ENCODE results near the gene FURIN.

The FURIN gene

GRCh38 chr15:90863987-90864386 lies 4.4 kb upstream of the FURIN start:
- Histone ChIP-seq H3K4me3 (ENCODE audit: low read length) (no peak overlapping the region), H3K9me3 (ENCODE audit: control insufficient read depth, low read length) (no peaks in the 10 kb centered on the region), H3K9ac (ENCODE audit: low read length) (no peak overlapping the region), H3K4me1 (ENCODE audit: control insufficient read depth, insufficient read depth, low read length) (peaks cover 23% of the 10 kb centered on the region), H3K36me3 (ENCODE audit: control insufficient read depth, insufficient read depth, low read length) (no peaks in the 10 kb centered on the region), H3K27me3 (ENCODE audit: control insufficient read depth, insufficient read depth, low read length) (no peaks in the 10 kb centered on the region)

DNA sequence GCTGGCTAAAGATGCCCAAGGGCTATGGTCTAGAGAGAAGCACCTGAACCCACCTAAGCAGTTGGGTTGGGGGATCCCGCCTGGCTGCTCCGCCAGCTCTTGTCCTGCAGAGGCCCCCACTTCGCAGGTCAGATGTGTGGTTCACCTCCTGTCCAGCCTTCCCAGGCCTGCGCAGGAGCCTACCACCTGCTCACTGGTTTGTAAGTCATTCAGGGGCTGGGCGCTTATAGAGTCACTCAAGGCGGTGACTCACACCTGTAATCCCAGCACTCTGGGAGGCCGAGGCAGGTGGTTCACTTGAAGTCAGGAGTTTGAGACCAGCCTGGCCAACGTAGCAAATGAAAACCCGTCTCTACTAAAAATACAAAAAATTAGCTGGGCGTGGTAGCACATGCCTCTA lies 3.9 kb upstream of the FURIN start:
- Histone ChIP-seq H3K9ac (ENCODE audit: low read length) (no peak overlapping the region), H3K4me1 (ENCODE audit: control insufficient read depth, insufficient read depth, low read length) (peaks cover 24% of the 10 kb centered on the region), H3K9me3 (ENCODE audit: control insufficient read depth, low read length) (no peaks in the 10 kb centered on the region), H3K36me3 (ENCODE audit: control insufficient read depth, insufficient read depth, low read length) (no peaks in the 10 kb centered on the region), H3K4me3 (ENCODE audit: low read length) (no peak overlapping the region), H3K27me3 (ENCODE audit: control insufficient read depth, insufficient read depth, low read length) (no peaks in the 10 kb centered on the region)

DNA sequence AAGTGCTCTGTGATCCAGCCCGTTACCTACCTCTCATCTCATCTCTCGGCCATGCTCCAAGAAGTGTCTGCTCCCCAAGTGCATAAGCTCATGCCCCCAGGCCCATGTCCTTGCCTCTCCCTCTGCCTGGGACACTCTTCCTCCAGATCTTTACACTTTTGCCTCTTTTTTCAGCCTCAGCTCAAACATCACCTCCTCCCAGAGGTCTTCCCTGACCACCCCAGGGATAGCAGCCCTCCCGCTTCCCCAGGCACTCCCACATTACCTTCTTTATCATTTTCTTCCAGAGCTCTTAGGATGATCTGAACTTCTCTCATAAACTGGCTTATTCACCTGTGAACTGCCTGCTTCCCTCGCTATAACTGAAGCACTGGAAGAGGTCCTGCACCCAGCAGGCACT lies 2.7 kb upstream of the FURIN start:
- Histone ChIP-seq H3K4me1 (ENCODE audit: control insufficient read depth, insufficient read depth, low read length) (peaks cover 30% of the 10 kb centered on the region), H3K9ac (ENCODE audit: low read length) (no peak overlapping the region), H3K4me3 (ENCODE audit: low read length) (no peak overlapping the region), H3K27me3 (ENCODE audit: control insufficient read depth, insufficient read depth, low read length) (no peaks in the 10 kb centered on the region), H3K36me3 (ENCODE audit: control insufficient read depth, insufficient read depth, low read length) (no peaks in the 10 kb centered on the region), H3K9me3 (ENCODE audit: control insufficient read depth, low read length) (no peaks in the 10 kb centered on the region)

DNA sequence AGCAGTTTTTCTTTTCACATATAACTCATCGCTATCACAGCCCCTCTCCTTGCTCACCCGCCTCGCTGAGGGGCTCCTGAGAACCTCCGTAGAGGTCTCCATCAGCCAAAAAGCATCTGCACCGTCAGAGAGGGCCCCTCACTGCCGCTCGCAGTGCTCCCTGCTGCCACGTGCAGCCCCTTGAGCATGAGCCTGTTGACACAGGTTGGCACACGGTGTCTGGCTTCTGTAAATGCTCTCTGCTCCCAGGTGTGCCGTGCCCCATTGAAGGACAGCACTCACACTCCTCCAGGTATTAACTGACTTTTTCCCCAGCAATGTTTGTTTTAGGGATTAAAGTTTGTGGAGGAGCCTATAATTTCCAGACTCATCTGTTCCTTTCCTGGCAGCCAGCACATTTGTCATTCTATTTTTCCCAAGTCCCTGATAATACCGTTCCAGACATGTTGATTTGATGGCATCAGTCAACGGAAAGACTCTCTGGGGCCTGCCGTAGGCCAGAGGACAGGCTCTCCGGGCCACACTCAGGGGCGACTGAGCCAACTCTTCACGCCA lies 2.1 kb upstream of the FURIN start:
- no peaks in the 10 kb centered on the region for H3K9me3 ChIP-seq (ENCODE audit: control insufficient read depth, low read length)

DNA sequence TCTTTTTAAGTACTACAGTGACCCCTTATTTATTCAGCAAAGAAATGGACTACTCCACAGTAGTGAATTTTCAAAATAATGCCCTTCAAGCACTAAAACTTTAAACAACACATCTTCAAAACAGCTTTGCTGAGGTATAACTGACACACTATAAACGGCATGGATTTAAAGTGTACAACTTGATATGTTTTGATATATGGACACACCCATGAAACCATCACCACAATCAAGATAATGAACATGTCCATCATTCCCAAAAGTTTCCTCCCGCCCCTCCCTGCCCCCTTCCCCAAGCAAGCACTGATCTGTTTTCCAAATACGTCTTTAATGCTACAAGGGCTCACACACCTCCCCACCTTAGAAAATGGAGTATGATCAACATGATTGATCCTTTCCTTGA lies 1.6 kb upstream of the FURIN start:
- Histone ChIP-seq H3K36me3 (ENCODE audit: control insufficient read depth, insufficient read depth, low read length) (no peaks in the 10 kb centered on the region), H3K4me1 (ENCODE audit: control insufficient read depth, insufficient read depth, low read length) (peaks cover 27% of the 10 kb centered on the region), H3K4me3 (ENCODE audit: low read length) (no peak overlapping the region), H3K9me3 (ENCODE audit: control insufficient read depth, low read length) (no peaks in the 10 kb centered on the region), H3K9ac (ENCODE audit: low read length) (no peak overlapping the region), H3K27me3 (ENCODE audit: control insufficient read depth, insufficient read depth, low read length) (no peaks in the 10 kb centered on the region)

More for the DNA sequence above, 2.1 kb upstream of the FURIN start:
- H3K9ac ChIP-seq (ENCODE audit: low read length) = no peak overlapping the region
- H3K4me1 ChIP-seq (ENCODE audit: control insufficient read depth, insufficient read depth, low read length) = peaks cover 27% of the 10 kb centered on the region
- H3K4me3 ChIP-seq (ENCODE audit: low read length) = no peak overlapping the region
- no peaks in the 10 kb centered on the region for H3K27me3 ChIP-seq (ENCODE audit: control insufficient read depth, insufficient read depth, low read length)
- no peaks in the 10 kb centered on the region for H3K36me3 ChIP-seq (ENCODE audit: control insufficient read depth, insufficient read depth, low read length)

DNA sequence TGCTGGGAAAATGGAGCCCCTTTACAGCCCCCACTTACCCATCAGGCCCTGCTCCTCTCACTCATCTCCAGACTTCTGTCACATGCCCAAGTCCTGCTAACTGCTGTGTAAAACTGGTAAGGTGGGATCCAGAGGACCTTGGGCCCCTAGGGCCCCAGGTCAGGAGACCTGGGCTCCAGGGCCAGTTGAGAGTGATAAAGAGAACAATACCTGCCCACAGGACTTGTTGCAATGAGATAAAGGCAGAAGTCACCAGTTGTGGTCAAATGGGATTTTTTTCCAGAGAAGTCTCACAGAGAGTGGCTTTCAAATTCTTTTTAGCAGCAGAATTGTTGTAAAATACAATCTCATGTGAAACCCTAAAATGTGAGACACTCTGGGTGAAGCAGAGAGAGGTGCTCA lies 753 bp downstream of the FURIN start:
- Histone ChIP-seq H3K9ac (ENCODE audit: low read length) (no peak overlapping the region), H3K4me3 (ENCODE audit: low read length) (no peak overlapping the region), H3K27me3 (ENCODE audit: control insufficient read depth, insufficient read depth, low read length) (no peaks in the 10 kb centered on the region), H3K4me1 (ENCODE audit: control insufficient read depth, insufficient read depth, low read length) (peaks cover 43% of the 10 kb centered on the region), H3K36me3 (ENCODE audit: control insufficient read depth, insufficient read depth, low read length) (no peaks in the 10 kb centered on the region), H3K9me3 (ENCODE audit: control insufficient read depth, low read length) (no peaks in the 10 kb centered on the region)

- Histone ChIP-seq H3K36me3 (ENCODE audit: control insufficient read depth, insufficient read depth, low read length) (no peaks in the 10 kb centered on the region), H3K4me3 (ENCODE audit: low read length) (no peak overlapping the region), H3K9ac (ENCODE audit: low read length) (peak overlapping the region; percentile 94), H3K4me1 (ENCODE audit: control insufficient read depth, insufficient read depth, low read length) (peaks cover 49% of the 10 kb centered on the region), H3K9me3 (ENCODE audit: control insufficient read depth, low read length) (no peaks in the 10 kb centered on the region), H3K27me3 (ENCODE audit: control insufficient read depth, insufficient read depth, low read length) (no peaks in the 10 kb centered on the region)
These were observed 1.4 kb downstream of the FURIN start for GRCh38 chr15:90869601-90870353.

DNA sequence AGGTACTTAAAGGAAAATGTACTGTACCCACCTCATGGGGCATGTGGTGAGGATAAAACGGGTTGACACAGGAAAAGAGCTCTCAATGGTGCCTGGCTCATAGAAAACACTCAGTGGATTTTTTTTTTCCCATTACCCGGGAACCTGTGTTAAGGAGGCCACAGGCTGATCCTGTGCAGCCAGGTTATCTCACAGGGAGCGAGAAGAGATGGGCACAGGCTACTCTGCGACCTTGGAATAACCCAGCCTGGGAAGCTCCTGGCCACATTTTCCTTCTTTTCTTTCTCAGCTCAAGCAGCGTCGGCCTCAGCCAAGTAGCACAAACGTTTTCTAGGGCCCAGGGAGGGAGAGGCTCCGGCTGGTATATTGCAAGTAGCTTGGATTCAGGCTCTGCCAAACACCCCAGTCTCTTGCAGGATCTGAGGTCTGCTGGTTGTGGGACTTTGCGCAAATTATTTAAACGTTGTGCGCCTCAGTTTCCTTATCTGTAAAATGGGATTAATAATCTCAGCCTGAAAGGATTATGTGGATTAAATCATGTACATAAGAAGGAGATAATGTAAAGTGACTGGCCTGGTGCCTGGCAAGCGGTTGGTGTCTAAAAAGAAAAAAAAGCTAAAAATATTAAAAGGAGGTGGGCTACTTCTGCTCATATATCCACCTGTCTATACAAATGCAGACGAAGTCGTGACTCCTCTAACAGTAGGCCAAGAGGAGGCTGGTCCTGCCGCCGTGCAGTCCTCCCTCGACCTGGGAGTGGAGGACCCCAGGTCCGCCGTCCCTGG lies 2.2 kb downstream of the FURIN start:
- peak overlapping the region; percentile 75 for H3K4me3 ChIP-seq (ENCODE audit: low read length)
- no peaks in the 10 kb centered on the region for H3K27me3 ChIP-seq (ENCODE audit: control insufficient read depth, insufficient read depth, low read length)
- peak overlapping the region; percentile 94 for H3K9ac ChIP-seq (ENCODE audit: low read length)
- no peaks in the 10 kb centered on the region for H3K9me3 ChIP-seq (ENCODE audit: control insufficient read depth, low read length)
- no peaks in the 10 kb centered on the region for H3K36me3 ChIP-seq (ENCODE audit: control insufficient read depth, insufficient read depth, low read length)
- H3K4me1 ChIP-seq (ENCODE audit: control insufficient read depth, insufficient read depth, low read length) = peaks cover 49% of the 10 kb centered on the region

DNA sequence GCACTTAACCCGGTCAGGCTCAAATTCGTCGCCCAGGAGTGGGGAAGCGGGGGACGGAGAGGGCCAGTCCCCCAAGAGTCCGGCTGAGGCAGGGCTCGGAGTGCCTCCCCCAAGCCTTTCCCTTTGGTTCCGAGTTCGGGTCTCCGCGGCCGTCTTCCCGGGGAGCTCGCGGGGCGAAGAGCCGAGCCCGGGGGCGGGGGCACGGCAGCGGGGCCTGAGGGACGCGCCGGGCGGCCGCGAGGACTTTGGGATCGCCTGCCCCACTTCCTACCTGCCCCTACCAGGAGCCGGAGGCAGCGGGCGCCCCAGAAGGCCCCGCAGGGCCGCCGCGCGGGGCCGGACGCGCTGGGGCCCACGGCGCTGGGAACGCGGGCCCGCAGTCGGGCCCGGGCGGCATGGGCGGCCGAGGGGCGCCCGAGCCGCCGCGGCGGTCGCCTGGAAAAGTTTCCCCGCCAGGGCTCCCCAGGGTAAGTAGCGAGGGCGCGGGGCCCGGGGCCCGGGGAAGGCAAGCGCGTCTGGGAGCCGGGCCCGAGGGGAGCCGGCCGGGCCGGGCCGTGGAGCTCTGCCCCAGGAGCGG lies 2.8 kb downstream of the FURIN start:
- Histone ChIP-seq H3K27me3 (ENCODE audit: control insufficient read depth, insufficient read depth, low read length) (no peaks in the 10 kb centered on the region), H3K4me1 (ENCODE audit: control insufficient read depth, insufficient read depth, low read length) (peaks cover 49% of the 10 kb centered on the region), H3K9ac (ENCODE audit: low read length) (peak overlapping the region; percentile 94), H3K4me3 (ENCODE audit: low read length) (peak overlapping the region; percentile 75), H3K9me3 (ENCODE audit: control insufficient read depth, low read length) (no peaks in the 10 kb centered on the region), H3K36me3 (ENCODE audit: control insufficient read depth, insufficient read depth, low read length) (peaks cover 4% of the 10 kb centered on the region)

GRCh38 chr15:90871716-90872485 lies 3.5 kb downstream of the FURIN start:
- H3K27me3 ChIP-seq (ENCODE audit: control insufficient read depth, insufficient read depth, low read length) = no peaks in the 10 kb centered on the region
- no peaks in the 10 kb centered on the region for H3K9me3 ChIP-seq (ENCODE audit: control insufficient read depth, low read length)
- peak overlapping the region; percentile 89 for H3K4me3 ChIP-seq (ENCODE audit: low read length)
- H3K4me1 ChIP-seq (ENCODE audit: control insufficient read depth, insufficient read depth, low read length) = peaks cover 49% of the 10 kb centered on the region
- peak overlapping the region; percentile 94 for H3K9ac ChIP-seq (ENCODE audit: low read length)
- H3K36me3 ChIP-seq (ENCODE audit: control insufficient read depth, insufficient read depth, low read length) = peaks cover 11% of the 10 kb centered on the region

DNA sequence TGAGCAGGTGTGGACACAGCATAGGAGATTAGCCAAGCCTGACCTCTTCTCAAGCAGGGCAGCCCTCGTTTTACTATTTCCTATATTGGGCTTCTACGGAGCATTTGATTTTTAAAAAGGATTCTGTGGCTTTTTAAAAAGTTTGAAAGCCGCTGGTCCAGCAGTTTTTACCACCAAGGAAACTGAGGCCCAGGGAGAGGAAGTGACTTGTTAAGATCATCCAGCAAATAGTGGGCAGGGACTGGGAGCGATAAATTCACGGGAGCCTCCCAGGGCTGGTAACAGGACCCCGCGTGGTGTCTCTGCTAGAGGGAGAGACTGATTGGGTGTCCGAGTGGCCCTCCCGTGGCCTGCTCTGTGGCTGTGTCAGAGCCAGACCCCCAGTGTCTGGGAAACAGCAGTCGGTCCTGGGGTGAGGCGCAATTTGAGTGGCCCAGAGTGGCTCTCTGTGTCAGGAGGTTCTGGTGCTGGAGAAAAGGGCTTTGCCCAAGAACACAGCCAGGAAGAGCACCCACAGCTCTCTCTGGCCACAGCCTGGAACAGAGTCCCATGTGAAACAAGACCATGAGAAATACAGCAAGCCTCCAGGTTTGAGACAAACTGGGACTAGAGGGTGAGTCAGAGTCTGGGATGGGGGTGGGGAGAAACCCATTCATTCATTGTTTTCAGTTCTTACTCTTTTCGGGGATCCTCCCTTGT lies 4.2 kb downstream of the FURIN start:
- Histone ChIP-seq H3K4me3 (ENCODE audit: low read length) (peak overlapping the region; percentile 89), H3K4me1 (ENCODE audit: control insufficient read depth, insufficient read depth, low read length) (peaks cover 49% of the 10 kb centered on the region), H3K9me3 (ENCODE audit: control insufficient read depth, low read length) (no peaks in the 10 kb centered on the region), H3K27me3 (ENCODE audit: control insufficient read depth, insufficient read depth, low read length) (no peaks in the 10 kb centered on the region), H3K9ac (ENCODE audit: low read length) (peak overlapping the region; percentile 94), H3K36me3 (ENCODE audit: control insufficient read depth, insufficient read depth, low read length) (peaks cover 13% of the 10 kb centered on the region)

Measured in mucosa of stomach (tissue), 1 donor.